ENCODE data around the gene RAPGEF2. TPM values are rescaled to one million over a fixed set of nuclear protein-coding genes. Genes with fewer than 3 reads are reported as not detected.

Gene RAPGEF2
- total and polyA plus RNA-seq, 3 experiments from 2014 or later, result 1.0 to 34.3 (median 29.2) TPM

DNA sequence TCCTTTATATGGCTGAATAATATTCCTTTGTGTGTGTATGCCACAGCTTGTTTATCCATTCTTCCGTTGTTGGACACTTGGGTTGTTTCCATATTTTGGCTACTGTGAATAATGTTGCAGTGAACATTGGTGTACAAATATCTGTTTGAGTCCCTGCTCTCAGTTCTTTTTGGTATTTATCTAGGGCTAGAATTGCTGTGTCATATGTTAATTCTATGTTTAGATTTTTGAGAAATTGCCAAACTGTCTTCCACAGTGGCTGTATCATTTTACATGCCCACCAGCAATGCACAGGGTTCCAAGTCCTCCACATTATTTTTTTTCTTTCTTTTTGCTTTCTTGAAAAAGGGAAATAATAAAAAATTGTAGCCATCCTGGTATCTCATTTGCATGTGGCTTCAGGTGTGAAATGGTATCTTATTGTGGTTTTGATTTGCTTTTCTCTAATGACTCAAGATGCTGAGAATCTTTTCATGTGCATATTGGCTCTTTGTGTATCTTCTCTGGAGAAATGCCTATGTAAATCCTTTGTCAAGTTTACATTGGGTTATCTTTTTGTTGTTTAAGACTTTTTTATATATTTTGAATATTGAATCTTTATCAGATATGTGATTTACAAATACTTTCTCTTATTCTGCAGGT is 129.7 kb downstream of the RAPGEF2 start:
- POLR2A ChIA-PET, result no interaction called here
- no peak overlapping the region for H3K27ac Mint-ChIP-seq

DNA sequence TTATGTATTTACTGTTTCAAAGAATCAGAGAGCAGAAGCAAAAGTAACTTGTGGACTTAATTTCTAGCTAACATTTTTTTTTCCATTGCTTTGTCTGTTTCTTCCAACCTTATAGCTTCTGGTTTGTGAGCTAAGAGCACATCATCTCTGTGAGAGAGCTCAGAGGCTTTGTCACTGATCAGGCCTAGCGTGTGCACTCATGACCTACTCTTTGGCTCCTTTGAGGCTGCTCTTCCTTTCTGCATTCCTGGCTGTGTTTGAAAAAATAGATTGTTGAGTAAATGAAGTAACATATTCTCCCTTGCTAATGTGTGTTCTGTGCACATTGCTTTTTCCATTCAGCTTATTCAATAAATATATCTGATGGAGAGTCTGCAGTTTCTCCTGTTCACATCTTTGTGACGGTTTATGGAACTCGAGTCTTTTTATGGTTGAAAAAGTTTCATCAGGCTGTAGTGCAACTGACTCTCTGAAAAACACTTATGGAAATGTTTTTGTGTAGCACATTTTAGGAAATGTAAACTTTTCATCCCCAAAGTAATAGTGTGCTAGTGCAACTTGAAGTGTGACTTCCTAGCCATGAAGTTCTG is 133.0 kb downstream of the RAPGEF2 start:
- Histone ChIP-seq H3K4me3 (ENCODE audit: low read length) (no peak overlapping the region), H3K4me1 (ENCODE audit: insufficient read depth, low read length) (no peaks in the 10 kb centered on the region), H3K27me3 (ENCODE audit: insufficient read depth, low read length, poor library complexity, severe bottlenecking) (no peaks in the 10 kb centered on the region), H3K36me3 (ENCODE audit: insufficient read depth, low read length) (no peaks in the 10 kb centered on the region), H3K27ac (ENCODE audit: low read depth, low read length) (no peak overlapping the region), H3K9me3 (ENCODE audit: low read length) (no peaks in the 10 kb centered on the region)
- H3K4me3 Mint-ChIP-seq, result no peak overlapping the region
- peaks cover 19 to 54% (median 48%) of the 10 kb centered on the region in 3 donors for H3K4me1 Mint-ChIP-seq
- ChIA-PET CTCF (no interaction called here), POLR2A (no interaction called here)
- H3K27me3 Mint-ChIP-seq, result no peaks in the 10 kb centered on the region
- peaks cover 2 to 3% (median 2%) of the 10 kb centered on the region in 3 donors for H3K36me3 Mint-ChIP-seq
- H3K9me3 Mint-ChIP-seq, result no peaks in the 10 kb centered on the region
- H3K27ac Mint-ChIP-seq, result no peak overlapping the region
- DNase-seq, result no peak

More for the DNA sequence above, 129.7 kb downstream of the RAPGEF2 start:
- H3K27me3 ChIP-seq (ENCODE audit: insufficient read depth, low read length, poor library complexity, severe bottlenecking), result no peaks in the 10 kb centered on the region
- no peak for DNase-seq
- no peaks in the 10 kb centered on the region for H3K36me3 ChIP-seq (ENCODE audit: insufficient read depth, low read length)
- Mint-ChIP-seq H3K4me3 (no peak overlapping the region), H3K36me3 (peaks cover 0 to 3% (median 0%) of the 10 kb centered on the region in 3 donors), H3K4me1 (peaks cover 18 to 42% (median 37%) of the 10 kb centered on the region in 3 donors), H3K27me3 (peaks cover 0 to 1% of the 10 kb centered on the region in 2 donors), H3K9me3 (no peaks in the 10 kb centered on the region)
- no peaks in the 10 kb centered on the region for H3K4me1 ChIP-seq (ENCODE audit: insufficient read depth, low read length)
- no peaks in the 10 kb centered on the region for H3K9me3 ChIP-seq (ENCODE audit: low read length)
- H3K4me3 ChIP-seq (ENCODE audit: low read length), result no peak overlapping the region
- no peak overlapping the region for H3K27ac ChIP-seq (ENCODE audit: low read depth, low read length)
- CTCF ChIA-PET, result no interaction called here

DNA sequence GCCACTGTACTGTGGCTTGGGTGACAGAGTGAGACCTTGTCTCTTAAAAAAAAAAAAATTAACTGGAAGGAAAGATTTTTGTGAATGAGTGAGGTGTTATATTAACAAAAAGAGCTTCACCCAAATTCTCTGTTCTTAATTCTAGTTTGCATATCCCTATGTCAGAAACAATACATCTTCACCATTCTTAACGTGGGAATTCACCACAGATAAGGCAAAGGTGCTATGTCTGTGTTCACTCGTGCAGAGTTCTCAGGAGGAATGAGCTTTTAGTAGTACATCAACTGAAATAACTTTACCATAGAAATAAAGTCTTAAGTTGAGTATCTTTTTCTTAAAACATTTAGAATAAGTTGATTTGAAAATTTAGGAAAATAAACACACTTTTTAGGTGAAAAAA is 135.1 kb downstream of the RAPGEF2 start:
- ChIA-PET CTCF (no interaction called here), POLR2A (no interaction called here)
- H3K27ac Mint-ChIP-seq, result no peak overlapping the region
- Histone ChIP-seq H3K27ac (ENCODE audit: low read depth, low read length) (no peak overlapping the region), H3K9me3 (ENCODE audit: low read length) (no peaks in the 10 kb centered on the region), H3K4me3 (ENCODE audit: low read length) (no peak overlapping the region), H3K4me1 (ENCODE audit: insufficient read depth, low read length) (no peaks in the 10 kb centered on the region), H3K27me3 (ENCODE audit: insufficient read depth, low read length, poor library complexity, severe bottlenecking) (no peaks in the 10 kb centered on the region), H3K36me3 (ENCODE audit: insufficient read depth, low read length) (no peaks in the 10 kb centered on the region)
- H3K36me3 Mint-ChIP-seq, result peaks cover 1 to 5% (median 4%) of the 10 kb centered on the region in 3 donors
- peaks cover 10 to 42% (median 40%) of the 10 kb centered on the region in 3 donors for H3K4me1 Mint-ChIP-seq
- no peaks in the 10 kb centered on the region for H3K27me3 Mint-ChIP-seq
- H3K4me3 Mint-ChIP-seq, result no peak overlapping the region
- H3K9me3 Mint-ChIP-seq, result no peaks in the 10 kb centered on the region
- DNase-seq, result no peak

DNA sequence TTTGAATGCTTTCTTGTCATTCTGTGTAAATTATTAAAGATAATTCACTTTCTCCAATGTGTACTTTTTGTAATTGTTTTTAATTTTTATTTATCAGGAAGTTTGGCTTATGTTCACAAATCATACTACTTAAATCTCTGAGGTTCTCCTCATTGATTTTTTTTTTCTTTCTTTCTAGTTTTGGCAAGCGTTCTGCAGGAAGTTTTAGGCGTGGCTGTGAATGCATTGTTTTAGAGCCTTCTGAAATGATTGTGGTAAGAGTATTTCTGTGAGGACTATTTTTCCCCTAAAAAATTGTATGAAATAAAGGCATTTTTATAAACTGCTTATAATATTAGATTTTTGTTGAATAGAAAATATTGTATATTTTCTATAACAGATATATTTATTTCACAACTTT is 135.8 kb downstream of the RAPGEF2 start:
- POLR2A ChIA-PET, result no interaction called here
- Histone ChIP-seq H3K4me3 (ENCODE audit: low read length) (no peak overlapping the region), H3K9me3 (ENCODE audit: low read length) (no peaks in the 10 kb centered on the region), H3K36me3 (ENCODE audit: insufficient read depth, low read length) (no peaks in the 10 kb centered on the region), H3K27me3 (ENCODE audit: insufficient read depth, low read length, poor library complexity, severe bottlenecking) (no peaks in the 10 kb centered on the region), H3K27ac (ENCODE audit: low read depth, low read length) (no peak overlapping the region), H3K4me1 (ENCODE audit: insufficient read depth, low read length) (no peaks in the 10 kb centered on the region)
- Mint-ChIP-seq H3K27ac (peak overlapping the region in 1 of 8 donors; percentile 33), H3K9me3 (no peaks in the 10 kb centered on the region), H3K36me3 (peaks cover 0 to 5% (median 4%) of the 10 kb centered on the region in 3 donors), H3K4me1 (peaks cover 5 to 36% (median 34%) of the 10 kb centered on the region in 3 donors), H3K4me3 (peak overlapping the region in 3 of 7 donors; percentile 23 to 35 (median 28)), H3K27me3 (no peaks in the 10 kb centered on the region)
- CTCF ChIA-PET, result no interaction called here
- no peak for DNase-seq

DNA sequence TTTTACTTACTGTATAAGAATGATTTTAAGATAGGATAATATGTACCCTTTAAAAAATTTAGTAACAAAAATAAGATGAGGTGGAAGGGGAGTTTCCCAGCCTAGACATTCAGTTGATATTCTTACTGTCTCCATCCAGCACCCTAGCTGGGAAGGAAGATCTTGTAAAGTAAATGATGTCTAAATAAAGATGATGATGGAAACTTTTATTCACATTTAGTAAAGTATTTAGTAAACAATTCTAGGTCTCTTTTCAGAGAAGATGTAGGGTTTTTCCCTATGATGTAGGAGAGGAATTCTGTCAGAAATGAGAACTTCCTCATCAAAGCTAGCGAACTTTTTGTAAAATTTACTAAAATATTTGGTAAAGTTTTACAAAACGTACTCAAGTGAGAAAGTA is 136.8 kb downstream of the RAPGEF2 start:
- CTCF ChIA-PET, result no interaction called here
- POLR2A ChIA-PET, result no interaction called here
- H3K27me3 ChIP-seq (ENCODE audit: insufficient read depth, low read length, poor library complexity, severe bottlenecking), result no peaks in the 10 kb centered on the region
- Mint-ChIP-seq H3K27me3 (no peaks in the 10 kb centered on the region), H3K36me3 (peaks cover 0 to 6% (median 4%) of the 10 kb centered on the region in 3 donors), H3K4me3 (no peak overlapping the region), H3K9me3 (no peaks in the 10 kb centered on the region), H3K4me1 (peaks cover 5 to 33% (median 31%) of the 10 kb centered on the region in 3 donors), H3K27ac (no peak overlapping the region)
- no peaks in the 10 kb centered on the region for H3K9me3 ChIP-seq (ENCODE audit: low read length)
- no peaks in the 10 kb centered on the region for H3K36me3 ChIP-seq (ENCODE audit: insufficient read depth, low read length)
- H3K4me3 ChIP-seq (ENCODE audit: low read length), result no peak overlapping the region
- no peak overlapping the region for H3K27ac ChIP-seq (ENCODE audit: low read depth, low read length)
- DNase-seq, result no peak
- H3K4me1 ChIP-seq (ENCODE audit: insufficient read depth, low read length), result no peaks in the 10 kb centered on the region

DNA sequence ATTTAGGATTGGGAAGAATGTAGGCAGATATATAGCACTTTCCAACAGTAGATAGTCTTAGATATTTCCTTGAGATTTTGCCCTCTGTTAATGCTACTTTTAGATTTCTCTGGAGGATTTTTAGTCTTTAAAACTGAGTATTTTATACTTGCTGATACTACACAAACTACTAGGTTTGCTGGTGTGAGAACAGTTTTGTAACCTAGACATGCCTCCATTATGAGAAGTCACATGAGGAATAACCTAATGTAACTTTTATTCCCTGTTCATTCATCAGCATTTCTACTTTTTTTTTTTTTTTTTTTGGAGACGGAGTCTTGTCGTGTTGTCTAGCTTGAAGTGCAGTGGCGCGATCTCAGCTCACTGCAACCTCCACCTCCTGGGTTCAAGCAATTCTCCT is 137.2 kb downstream of the RAPGEF2 start:
- H3K27me3 Mint-ChIP-seq, result no peaks in the 10 kb centered on the region
- no peaks in the 10 kb centered on the region for H3K27me3 ChIP-seq (ENCODE audit: insufficient read depth, low read length, poor library complexity, severe bottlenecking)
- no peaks in the 10 kb centered on the region for H3K9me3 Mint-ChIP-seq
- H3K9me3 ChIP-seq (ENCODE audit: low read length), result no peaks in the 10 kb centered on the region
- no peak overlapping the region for H3K27ac ChIP-seq (ENCODE audit: low read depth, low read length)
- ChIA-PET CTCF (interaction anchor here (0.7 kb wide), 1 partner anchor 229 kb away, joined by 3 read pairs; no protein-coding TSS in a partner anchor), POLR2A (no interaction called here)
- H3K27ac Mint-ChIP-seq, result no peak overlapping the region
- H3K36me3 ChIP-seq (ENCODE audit: insufficient read depth, low read length), result no peaks in the 10 kb centered on the region
- H3K4me3 Mint-ChIP-seq, result no peak overlapping the region
- H3K4me1 ChIP-seq (ENCODE audit: insufficient read depth, low read length), result no peaks in the 10 kb centered on the region
- H3K4me1 Mint-ChIP-seq, result peaks cover 5 to 33% (median 31%) of the 10 kb centered on the region in 3 donors
- H3K4me3 ChIP-seq (ENCODE audit: low read length), result no peak overlapping the region
- no peak for DNase-seq
- peaks cover 0 to 6% (median 6%) of the 10 kb centered on the region in 3 donors for H3K36me3 Mint-ChIP-seq

DNA sequence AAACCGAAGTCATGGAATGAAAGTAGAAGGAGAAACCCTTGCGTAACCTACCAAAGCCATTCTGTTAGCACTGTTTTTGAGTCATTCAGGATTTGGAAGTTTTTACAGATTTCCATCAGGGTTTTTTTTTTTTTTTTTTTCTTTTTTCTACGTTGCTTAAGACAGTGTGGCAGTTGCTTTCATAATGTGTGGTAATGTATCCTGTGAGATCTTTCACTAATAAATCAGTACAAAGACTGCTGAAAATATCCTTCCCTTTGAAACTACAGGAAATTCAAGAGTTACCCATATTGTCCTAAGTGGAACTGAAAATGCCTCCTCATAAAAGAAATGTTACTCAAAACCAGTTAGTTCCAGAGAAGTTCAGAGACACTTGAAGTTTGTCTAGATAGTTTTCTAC is 137.8 kb downstream of the RAPGEF2 start:
- peaks cover 0 to 11% (median 6%) of the 10 kb centered on the region in 3 donors for H3K36me3 Mint-ChIP-seq
- CTCF ChIA-PET, result interaction anchor here (0.7 kb wide), 1 partner anchor 230 kb away, joined by 3 read pairs; no protein-coding TSS in a partner anchor
- Histone ChIP-seq H3K4me1 (ENCODE audit: insufficient read depth, low read length) (no peaks in the 10 kb centered on the region), H3K27ac (ENCODE audit: low read depth, low read length) (no peak overlapping the region), H3K9me3 (ENCODE audit: low read length) (no peaks in the 10 kb centered on the region), H3K4me3 (ENCODE audit: low read length) (no peak overlapping the region), H3K36me3 (ENCODE audit: insufficient read depth, low read length) (no peaks in the 10 kb centered on the region), H3K27me3 (ENCODE audit: insufficient read depth, low read length, poor library complexity, severe bottlenecking) (no peaks in the 10 kb centered on the region)
- no peaks in the 10 kb centered on the region for H3K27me3 Mint-ChIP-seq
- H3K4me3 Mint-ChIP-seq, result no peak overlapping the region
- H3K9me3 Mint-ChIP-seq, result no peaks in the 10 kb centered on the region
- no peak overlapping the region for H3K27ac Mint-ChIP-seq
- POLR2A ChIA-PET, result no interaction called here
- DNase-seq, result no peak
- H3K4me1 Mint-ChIP-seq, result peaks cover 3 to 29% (median 28%) of the 10 kb centered on the region in 3 donors

DNA sequence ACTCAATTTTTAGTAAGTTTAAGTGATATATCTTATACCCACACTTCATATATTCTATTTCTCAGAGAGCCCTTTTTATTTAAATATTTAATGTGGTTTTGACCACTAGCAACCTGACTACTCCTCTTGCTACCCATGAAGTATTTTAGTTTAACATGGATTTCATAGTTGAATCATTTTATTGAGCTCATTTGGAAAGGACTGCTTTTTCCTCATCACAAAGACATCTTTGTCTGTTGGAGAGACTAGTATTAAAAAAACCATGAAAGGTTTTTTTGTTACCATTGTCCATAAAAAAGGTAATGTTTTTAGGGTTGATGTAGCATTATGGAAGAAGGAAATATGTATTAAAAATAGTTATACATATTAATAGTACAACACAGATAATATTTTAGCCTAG is 139.5 kb downstream of the RAPGEF2 start:
- no peak for DNase-seq
- H3K4me3 Mint-ChIP-seq, result no peak overlapping the region
- H3K36me3 ChIP-seq (ENCODE audit: insufficient read depth, low read length), result no peaks in the 10 kb centered on the region
- peaks cover 4 to 12% (median 8%) of the 10 kb centered on the region in 3 donors for H3K36me3 Mint-ChIP-seq
- H3K27me3 Mint-ChIP-seq, result no peaks in the 10 kb centered on the region
- H3K4me1 ChIP-seq (ENCODE audit: insufficient read depth, low read length), result no peaks in the 10 kb centered on the region
- no peaks in the 10 kb centered on the region for H3K27me3 ChIP-seq (ENCODE audit: insufficient read depth, low read length, poor library complexity, severe bottlenecking)
- peaks cover 3 to 22% (median 19%) of the 10 kb centered on the region in 3 donors for H3K4me1 Mint-ChIP-seq
- no peaks in the 10 kb centered on the region for H3K9me3 ChIP-seq (ENCODE audit: low read length)
- no peak overlapping the region for H3K27ac ChIP-seq (ENCODE audit: low read depth, low read length)
- H3K9me3 Mint-ChIP-seq, result no peaks in the 10 kb centered on the region
- ChIA-PET CTCF (no interaction called here), POLR2A (no interaction called here)
- H3K27ac Mint-ChIP-seq, result no peak overlapping the region
- no peak overlapping the region for H3K4me3 ChIP-seq (ENCODE audit: low read length)
